H1 (cell line): ENCODE data around the gene ZSCAN25. TPM values are rescaled to one million over a fixed set of nuclear protein-coding genes. Genes with fewer than 3 reads are reported as not detected.

ENCODE experiments used
- CTCF ChIA-PET: fragments of 300-600 bp; sonication (Branson Sonifier 250); formaldehyde crosslinking; loops from one replicate; lab custom pipeline; 2021; ENCODE audit not compliant: partially characterized antibody; lab: Charles Lee
- POLR2A ChIA-PET: fragments of 300-600 bp; sonication (Branson Sonifier 250); formaldehyde crosslinking; loops from one replicate; lab custom pipeline; 2021; ENCODE audit warnings: inconsistent platforms; ENCODE audit not compliant: partially characterized antibody; lab: Charles Lee
- DNase-seq, 2 experiments: peaks; one replicate each; pipeline versions ENCODE4 v3.0.0 to v3.0.0-alpha.2; 2010 to 2022; ENCODE audit warnings: low spot score in 2 of 2, low read depth in 1 of 2, mixed read lengths in 1 of 2
- FAIRE-seq: peaks from 2 replicates; lab custom pipeline; 2011; peaks lifted over from hg19 to GRCh38; lab: Jason Lieb, UNC
- H2AFZ ChIP-seq: 2 replicates; pipeline ENCODE4 v1.8.1; 2012; ENCODE audit warnings: low read length, inconsistent platforms
- H2AK5ac ChIP-seq: 2 replicates; pipeline ENCODE4 v1.6.1; 2013; ENCODE audit warnings: low read depth, low read length
- H2BK120ac ChIP-seq: replicated peaks from 2 replicates; pipeline ENCODE3; 2013; ENCODE audit warnings: low read depth, low read length, inconsistent platforms
- H2BK12ac ChIP-seq: 2 replicates; pipeline ENCODE4 v1.6.1; 2013; ENCODE audit warnings: low read depth, low read length
- H2BK15ac ChIP-seq: 2 replicates; pipeline ENCODE4 v1.6.1; 2013; ENCODE audit warnings: low read length
- H2BK20ac ChIP-seq: 2 replicates; pipeline ENCODE4 v1.6.1; 2013; ENCODE audit warnings: low read length
- H2BK5ac ChIP-seq: 2 replicates; pipeline ENCODE4 v1.6.1; 2013; ENCODE audit warnings: low read depth, low read length
- H3K14ac ChIP-seq: 2 replicates; pipeline ENCODE4 v1.6.1; 2013; ENCODE audit warnings: inconsistent platforms; ENCODE audit not compliant: insufficient read length
- H3K18ac ChIP-seq: 2 replicates; pipeline ENCODE4 v1.6.1; 2013; ENCODE audit warnings: low read length; ENCODE audit errors: extremely low read depth
- H3K23ac ChIP-seq: 2 replicates; pipeline ENCODE4 v1.6.1; 2013; ENCODE audit warnings: inconsistent platforms; ENCODE audit not compliant: insufficient read length
- H3K23me2 ChIP-seq: 2 replicates; pipeline ENCODE4 v1.6.1; 2013; ENCODE audit warnings: low read depth, low read length
- H3K27ac ChIP-seq: 2 replicates; pipeline ENCODE4 v1.6.1; 2011; ENCODE audit warnings: low read depth, low read length, inconsistent platforms
- H3K27me3 ChIP-seq, 4 experiments: replicated peaks in 1 of 4; 1 replicate in 1 of 4; 2 replicates in 3 of 4; pipeline versions ENCODE4 v1.6.1 to v1.8.1; 2011 to 2013; ENCODE audit warnings: low read length in 3 of 4, mild to moderate bottlenecking in 3 of 4, inconsistent platforms in 2 of 4, mixed read lengths in 2 of 4, moderate library complexity in 1 of 4; ENCODE audit not compliant: control insufficient read depth in 3 of 4, insufficient read depth in 3 of 4; ENCODE audit errors: extremely low read depth in 1 of 4
- H3K36me3 ChIP-seq, 4 experiments: 2 replicates each; pipeline versions ENCODE4 v1.6.1 to v1.8.1; 2011 to 2013; ENCODE audit warnings: mild to moderate bottlenecking in 4 of 4, low read length in 3 of 4, moderate library complexity in 2 of 4, control low read depth in 1 of 4, inconsistent platforms in 1 of 4; ENCODE audit not compliant: insufficient read depth in 4 of 4, control insufficient read depth in 2 of 4
- H3K4ac ChIP-seq: replicated peaks from 2 replicates; pipeline ENCODE3; 2013; ENCODE audit warnings: low read length, low read depth, mixed read lengths, inconsistent platforms; ENCODE audit not compliant: insufficient read length
- H3K4me1 ChIP-seq, 4 experiments: replicated peaks in 1 of 4; 1 replicate in 1 of 4; 2 replicates in 3 of 4; pipeline versions ENCODE4 v1.6.1 to v1.8.1; 2011 to 2013; ENCODE audit warnings: low read length in 3 of 4, inconsistent platforms in 2 of 4, mixed read lengths in 1 of 4; ENCODE audit not compliant: insufficient read depth in 4 of 4, control insufficient read depth in 3 of 4
- H3K4me2 ChIP-seq, 2 experiments: 2 replicates each; pipeline versions ENCODE4 v1.6.1 to v1.8.1; 2011 to 2013; ENCODE audit warnings: low read depth in 2 of 2, low read length in 2 of 2, control low read depth in 1 of 2, inconsistent platforms in 1 of 2, mild to moderate bottlenecking in 1 of 2; ENCODE audit not compliant: insufficient read depth in 1 of 2
- H3K4me3 ChIP-seq, 4 experiments: fragments of 200-600, 300-600 bp in 1 of 4; sonication (generic), shearing (Covaris generic), sonication (Bioruptor Twin) in 1 of 4; 2 replicates each; pipeline versions ENCODE4 v1.5.1 to v1.8.1; 2011 to 2016; ENCODE audit warnings: low read length in 4 of 4, low read depth in 3 of 4, control low read depth in 2 of 4, inconsistent platforms in 2 of 4, mild to moderate bottlenecking in 2 of 4, mixed read lengths in 1 of 4, moderate library complexity in 1 of 4; ENCODE audit not compliant: insufficient read depth in 2 of 4; ENCODE audit errors: extremely low read depth in 1 of 4
- H3K56ac ChIP-seq: replicated peaks from 2 replicates; pipeline ENCODE3; 2013; ENCODE audit warnings: low read depth, mild to moderate bottlenecking, mixed read lengths, low read length, inconsistent platforms; ENCODE audit not compliant: insufficient read length
- H3K79me1 ChIP-seq: 2 replicates; pipeline ENCODE4 v1.6.1; 2013; ENCODE audit warnings: low read depth, low read length, control low read depth
- H3K79me2 ChIP-seq, 2 experiments: 2 replicates each; pipeline versions ENCODE4 v1.6.1 to v1.8.1; 2012 to 2013; ENCODE audit warnings: low read length in 2 of 2, mild to moderate bottlenecking in 2 of 2, inconsistent platforms in 1 of 2; ENCODE audit not compliant: insufficient read depth in 2 of 2, control insufficient read depth in 1 of 2
- H3K9ac ChIP-seq, 4 experiments: replicated peaks in 1 of 4; 1 replicate in 1 of 4; 2 replicates in 3 of 4; pipeline versions ENCODE4 v1.6.1 to v1.8.1; 2011 to 2013; ENCODE audit warnings: low read depth in 3 of 4, low read length in 3 of 4, control low read depth in 2 of 4, mild to moderate bottlenecking in 2 of 4, moderate library complexity in 2 of 4, inconsistent platforms in 1 of 4; ENCODE audit errors: extremely low read depth in 1 of 4
- H3K9me3 ChIP-seq, 2 experiments: 2 replicates each; pipeline versions ENCODE4 v1.6.1 to v1.8.1; 2012 to 2013; ENCODE audit warnings: mild to moderate bottlenecking in 2 of 2, moderate library complexity in 2 of 2, control low read depth in 1 of 2, inconsistent platforms in 1 of 2, low read depth in 1 of 2, low read length in 1 of 2, mixed read lengths in 1 of 2; ENCODE audit not compliant: insufficient read depth in 2 of 2
- H4K20me1 ChIP-seq, 2 experiments: replicated peaks in 1 of 2; 2 replicates each; pipeline versions ENCODE3 to v1.8.1; 2011 to 2013; ENCODE audit warnings: inconsistent platforms in 2 of 2, low read length in 2 of 2, mild to moderate bottlenecking in 1 of 2; ENCODE audit not compliant: insufficient read depth in 2 of 2, control insufficient read depth in 1 of 2
- H4K5ac ChIP-seq: 2 replicates; pipeline ENCODE4 v1.6.1; 2013; ENCODE audit warnings: low read length, low read depth, mixed read lengths, inconsistent platforms; ENCODE audit not compliant: insufficient read length
- H4K8ac ChIP-seq: 2 replicates; pipeline ENCODE4 v1.8.0; 2013; ENCODE audit warnings: mild to moderate bottlenecking, moderate library complexity, low read length, inconsistent platforms; ENCODE audit not compliant: insufficient read depth; ENCODE audit errors: extremely low read depth
- H4K91ac ChIP-seq: replicated peaks from 2 replicates; pipeline ENCODE3; 2013; ENCODE audit warnings: low read length, mixed read lengths, inconsistent platforms; ENCODE audit not compliant: insufficient read length
- BACH1 ChIP-seq: IDR thresholded peaks from 2 replicates; pipeline ENCODE4 v1.6.1; 2012; ENCODE audit warnings: low read length, improper control_type of control experiment
- CREB1 ChIP-seq: IDR thresholded peaks from 2 replicates; pipeline ENCODE4 v1.6.1; 2012; ENCODE audit warnings: inconsistent platforms
- POU5F1 ChIP-seq: IDR thresholded peaks from 2 replicates; pipeline ENCODE4 v1.6.1; 2011; ENCODE audit warnings: low read depth, mild to moderate bottlenecking, low read length, moderate library complexity
- RBBP5 ChIP-seq: IDR thresholded peaks from 2 replicates; pipeline ENCODE4 v1.7.1; 2012; ENCODE audit warnings: low read depth, mild to moderate bottlenecking, inconsistent platforms, low read length, moderate library complexity, borderline replicate concordance
- SAP30 ChIP-seq: fragments of 300-600 bp; sonication (generic); IDR thresholded peaks from 2 replicates; pipeline ENCODE4 v1.7.1; 2012; ENCODE audit warnings: low read length, moderate library complexity, mild to moderate bottlenecking, inconsistent platforms; ENCODE audit not compliant: insufficient read depth, insufficient replicate concordance
- SIX5 ChIP-seq: IDR thresholded peaks from 2 replicates; pipeline ENCODE4 v1.6.1; 2011; ENCODE audit warnings: mild to moderate bottlenecking, low read depth, low read length
- TCF12 ChIP-seq: IDR thresholded peaks from 2 replicates; pipeline ENCODE4 v1.6.1; 2011; ENCODE audit warnings: low read depth, mild to moderate bottlenecking, low read length
- WGBS, 2 experiments: shearing (Covaris generic) in 1 of 2; methylation state at CpG; one replicate each; pipeline versions ENCODE4 v1.1.6 to v1.1.7; 2013 to 2015; ENCODE audit warnings: low lambda C conversion rate in 2 of 2, mixed read lengths in 2 of 2, inconsistent platforms in 1 of 2, low coverage in 1 of 2, missing lambda C conversion rate in 1 of 2; ENCODE audit not compliant: insufficient replicate concordance in 2 of 2, insufficient coverage in 1 of 2, insufficient read length in 1 of 2; ENCODE audit errors: extremely low coverage in 1 of 2, missing lambda C conversion rate in 1 of 2; 5-methylcytosine and 5-hydroxymethylcytosine counted together
- polyA plus RNA-seq, 7 experiments: library from polyadenylated mRNA; depleted of rRNA in 3 of 7; stranded (reverse) in 5 of 7; unstranded in 2 of 7; fragments of >200 nt in 5 of 7; fragments of 200-250 nt in 2 of 7; gene quantifications; 1 replicate in 5 of 7; 2 replicates in 1 of 7; 4 replicates in 1 of 7; pipeline versions ENCODE4 v1.2.1 to v1.2.3, GENCODE V29; 2011 to 2013; ENCODE audit warnings: missing spikeins in 2 of 7, mixed read lengths in 2 of 7
- total RNA-seq: library from RNA; stranded (reverse); fragmentation: NEBNext Ultra II Directional; extraction: Animal tissue kit (Norgen Biotek cat#: 25700); gene quantifications from 2 replicates; pipeline ENCODE4 v1.2.1, GENCODE V29; 2021

Gene ZSCAN25
- total and polyA plus RNA-seq, 2 of the 8 experiments (the other 6 are each of a cell fraction or from before 2014, with no cell fraction given), result 10.1 to 18.6 TPM

DNA sequence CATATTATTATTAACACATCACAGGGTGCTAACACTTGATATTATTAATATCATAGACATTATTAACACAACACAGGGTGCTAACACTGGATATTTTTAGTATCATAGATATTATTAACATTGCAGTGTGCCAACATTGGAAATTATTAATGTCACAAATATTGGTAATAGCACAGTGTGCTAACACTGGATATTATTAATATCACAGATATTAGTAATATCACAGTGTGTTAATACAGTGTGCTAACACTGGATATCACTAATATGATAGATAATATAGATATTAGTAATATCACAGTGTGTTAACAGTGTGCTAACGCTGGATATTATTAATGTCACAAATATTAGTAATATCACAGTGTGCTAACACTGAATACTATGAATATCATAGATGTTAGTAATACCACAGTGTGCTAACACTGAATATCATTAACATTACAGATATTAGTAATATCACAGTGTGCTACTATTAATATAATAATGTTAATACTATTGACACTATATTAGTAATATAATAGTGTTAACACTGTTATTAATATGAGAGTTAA lies 20.3 kb upstream of the ZSCAN25 start:
- Histone ChIP-seq H3K23me2 (no peaks in the 10 kb centered on the region), H4K5ac (no peak overlapping the region), H2BK15ac (no peak overlapping the region), H3K79me1 (no peaks in the 10 kb centered on the region), H2BK120ac (no peak overlapping the region), H4K20me1 (no peaks in the 10 kb centered on the region), H3K18ac (no peak overlapping the region), H3K14ac (no peak overlapping the region), H3K9ac (no peak overlapping the region), H3K9me3 (0 out of 4 replicates have a peak, but pooled peaks cover 0 to 2% of the 10 kb centered on the region in 2 experiments), H3K79me2 (no peaks in the 10 kb centered on the region), H3K27me3 (no peaks in the 10 kb centered on the region), H3K4me3 (no peak overlapping the region), H3K23ac (no peak overlapping the region), H3K4me1 (peaks cover 0 to 2% (median 0%) of the 10 kb centered on the region in 4 experiments; a peak in 1 of 7 replicates), H2AK5ac (no peak overlapping the region), H3K4ac (no peak overlapping the region), H3K27ac (no peak overlapping the region), H3K36me3 (no peaks in the 10 kb centered on the region), H3K4me2 (no peak overlapping the region), H2AFZ (no peak overlapping the region), H4K8ac (no peak overlapping the region), H2BK5ac (no peak overlapping the region), H2BK20ac (no peak overlapping the region), H2BK12ac (no peak overlapping the region), H4K91ac (no peak overlapping the region), H3K56ac (no peak overlapping the region)
- whole genome bisulfite sequencing, 2 experiments, result 95% methylated on average over 1 of the region's 1 CpG; no CpG with 5 or more reads in 1 of the 2 experiments
- no peak for DNase-seq
- POLR2A ChIA-PET, result no interaction called here
- CTCF ChIA-PET, result no interaction called here
- no peak for TF ChIP-seq SIX5
- TF ChIP-seq TCF12, result no peak
- no peak for TF ChIP-seq RBBP5
- TF ChIP-seq POU5F1, result no peak
- TF ChIP-seq SAP30, result no peak
- TF ChIP-seq BACH1, result no peak
- no peak for TF ChIP-seq CREB1
- no peak for FAIRE-seq
